ENCODE results near the gene ZNF662. TPM values are rescaled to one million over a fixed set of nuclear protein-coding genes. Genes with fewer than 3 reads are reported as not detected.

The ZNF662 gene
- total RNA-seq, 6 experiments from 2014 or later: 1.4 to 10.9 (median 3.3) TPM

GRCh38 chr3:42884324-42884723, 21.6 kb upstream of the ZNF662 start:
- WGBS (ENCODE audit: insufficient coverage, low coverage, low lambda C conversion rate, missing lambda C conversion rate): 70% methylated on average over 2 of the region's 2 CpGs
- Histone ChIP-seq H3K27ac (no peak overlapping the region), H3K4me3 (no peak overlapping the region), H3K4me1 (peaks cover 0 to 7% (median 0%) of the 10 kb centered on the region in 4 donors), H3K36me3 (no peaks in the 10 kb centered on the region), H3K9me3 (no peaks in the 10 kb centered on the region), H3K27me3 (no peaks in the 10 kb centered on the region)
- intact Hi-C loops (cut with DNase I): no loop called here
- no peak for TF ChIP-seq CTCF (IDR thresholded peaks at IDR 0.05)
- ATAC-seq (no peak), DNase-seq (no peak)

- WGBS (ENCODE audit: insufficient coverage, low coverage, low lambda C conversion rate, missing lambda C conversion rate): 89% methylated on average over 1 of the region's 1 CpG
- peaks cover 0 to under 1% (median 0%) of the 10 kb centered on the region in 4 donors for H3K4me1 ChIP-seq
- DNase-seq: no peak
- TF ChIP-seq CTCF (IDR thresholded peaks at IDR 0.05): no peak
- TF ChIP-seq POLR2A (IDR thresholded peaks at IDR 0.05): no peak
- H3K27ac ChIP-seq: no peak overlapping the region
- H3K36me3 ChIP-seq: no peaks in the 10 kb centered on the region
- H3K4me3 ChIP-seq: no peak overlapping the region
- intact Hi-C loops (cut with DNase I): no loop called here
- no peaks in the 10 kb centered on the region for H3K27me3 ChIP-seq
- no peak for ATAC-seq
- H3K9me3 ChIP-seq: no peaks in the 10 kb centered on the region
Measured at GRCh38 chr3:42886294-42886822, 19.6 kb upstream of the ZNF662 start.

GRCh38 chr3:42887084-42887483, 18.9 kb upstream of the ZNF662 start:
- 90% methylated on average over 3 of the region's 3 CpGs for WGBS (ENCODE audit: insufficient coverage, low coverage, low lambda C conversion rate, missing lambda C conversion rate)
- Histone ChIP-seq H3K4me3 (no peak overlapping the region), H3K36me3 (no peaks in the 10 kb centered on the region), H3K9me3 (no peaks in the 10 kb centered on the region), H3K4me1 (no peaks in the 10 kb centered on the region), H3K27me3 (no peaks in the 10 kb centered on the region), H3K27ac (no peak overlapping the region)
- TF ChIP-seq CTCF (IDR thresholded peaks at IDR 0.05) (no peak), POLR2A (IDR thresholded peaks at IDR 0.05) (no peak)
- intact Hi-C loops (cut with DNase I): no loop called here
- no peak for ATAC-seq
- DNase-seq: no peak

- ATAC-seq (no peak), DNase-seq (no peak)
- H3K4me3 ChIP-seq: no peak overlapping the region
- no peaks in the 10 kb centered on the region for H3K9me3 ChIP-seq
- no peak overlapping the region for H3K27ac ChIP-seq
- no peaks in the 10 kb centered on the region for H3K27me3 ChIP-seq
- WGBS (ENCODE audit: insufficient coverage, low coverage, low lambda C conversion rate, missing lambda C conversion rate): 100% methylated on average over 2 of the region's 2 CpGs
- no peaks in the 10 kb centered on the region for H3K36me3 ChIP-seq
- intact Hi-C loops (cut with DNase I): no loop called here
- no peak for TF ChIP-seq POLR2A (IDR thresholded peaks at IDR 0.05)
- no peak for TF ChIP-seq CTCF (IDR thresholded peaks at IDR 0.05)
- no peaks in the 10 kb centered on the region for H3K4me1 ChIP-seq
Measured at GRCh38 chr3:42891042-42891441, 14.9 kb upstream of the ZNF662 start.

GRCh38 chr3:42892169-42892568, 13.8 kb upstream of the ZNF662 start:
- ATAC-seq: no peak
- Histone ChIP-seq H3K36me3 (no peaks in the 10 kb centered on the region), H3K27ac (no peak overlapping the region), H3K4me1 (no peaks in the 10 kb centered on the region), H3K27me3 (no peaks in the 10 kb centered on the region), H3K4me3 (no peak overlapping the region), H3K9me3 (no peaks in the 10 kb centered on the region)
- DNase-seq: no peak
- TF ChIP-seq POLR2A (IDR thresholded peaks at IDR 0.05): no peak
- TF ChIP-seq CTCF (IDR thresholded peaks at IDR 0.05): no peak
- WGBS (ENCODE audit: insufficient coverage, low coverage, low lambda C conversion rate, missing lambda C conversion rate): no CpG with 5 or more reads among the region's 1 CpG
- intact Hi-C loops (cut with DNase I): no loop called here

Measured in right lobe of liver (tissue), 6 donors.